NCI-H2171 treated with DMSO at 0.1 percent for 48 hours (cell line): ENCODE data around the gene SH3RF3.

Experiments used
- DNase-seq: peaks from one replicate; lab custom pipeline; 2025; lab: John Stamatoyannopoulos, UW

Gene SH3RF3

GRCh38 chr2:109264595-109265328 lies 135.8 kb downstream of the SH3RF3 start:
- no peak for DNase-seq

DNA sequence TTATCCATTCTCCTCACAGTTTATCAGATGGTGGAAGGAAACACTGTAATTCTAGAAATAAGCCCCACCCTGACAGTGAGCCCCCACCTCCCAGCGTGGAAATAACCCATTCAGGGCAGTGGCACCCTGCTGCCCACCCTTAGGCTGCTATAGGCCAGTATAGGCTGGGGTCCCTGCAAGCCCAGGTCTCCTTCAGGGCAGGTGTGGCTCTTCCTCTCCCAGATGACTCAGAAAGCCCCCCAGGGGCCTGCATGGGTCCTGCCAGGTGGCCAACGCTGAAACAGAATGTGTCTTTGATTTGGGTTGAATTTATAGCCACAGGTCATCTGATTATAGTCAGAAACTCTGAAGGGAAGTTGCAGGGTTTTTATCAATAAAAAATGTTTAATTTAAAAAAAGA lies 136.4 kb downstream of the SH3RF3 start:
- DNase-seq: no peak

GRCh38 chr2:109265953-109266352 lies 136.9 kb downstream of the SH3RF3 start:
- DNase-seq: no peak

GRCh38 chr2:109266496-109266895 lies 137.5 kb downstream of the SH3RF3 start:
- DNase-seq: no peak

GRCh38 chr2:109266998-109267854 lies 138.2 kb downstream of the SH3RF3 start:
- DNase-seq: no peak

DNA sequence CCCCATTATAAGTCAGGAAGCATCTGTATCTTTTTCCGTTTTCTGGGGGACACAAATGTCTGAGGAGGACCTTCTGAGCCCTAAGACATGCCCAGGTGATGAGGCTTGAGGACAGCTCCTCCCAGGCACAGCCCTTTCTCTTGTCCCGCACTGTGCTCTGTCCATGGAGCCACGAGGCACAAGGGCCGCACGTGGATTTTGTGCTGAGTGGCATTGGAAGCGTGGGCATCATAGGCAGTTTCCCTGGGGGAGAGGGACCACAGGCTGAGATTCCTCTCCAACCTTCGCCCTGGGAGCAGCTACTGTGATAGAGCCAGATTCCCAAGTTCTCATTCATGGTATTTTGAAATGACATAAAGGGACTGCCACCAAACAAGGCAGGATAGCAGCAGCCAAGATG lies 139.9 kb downstream of the SH3RF3 start:
- no peak for DNase-seq

DNA sequence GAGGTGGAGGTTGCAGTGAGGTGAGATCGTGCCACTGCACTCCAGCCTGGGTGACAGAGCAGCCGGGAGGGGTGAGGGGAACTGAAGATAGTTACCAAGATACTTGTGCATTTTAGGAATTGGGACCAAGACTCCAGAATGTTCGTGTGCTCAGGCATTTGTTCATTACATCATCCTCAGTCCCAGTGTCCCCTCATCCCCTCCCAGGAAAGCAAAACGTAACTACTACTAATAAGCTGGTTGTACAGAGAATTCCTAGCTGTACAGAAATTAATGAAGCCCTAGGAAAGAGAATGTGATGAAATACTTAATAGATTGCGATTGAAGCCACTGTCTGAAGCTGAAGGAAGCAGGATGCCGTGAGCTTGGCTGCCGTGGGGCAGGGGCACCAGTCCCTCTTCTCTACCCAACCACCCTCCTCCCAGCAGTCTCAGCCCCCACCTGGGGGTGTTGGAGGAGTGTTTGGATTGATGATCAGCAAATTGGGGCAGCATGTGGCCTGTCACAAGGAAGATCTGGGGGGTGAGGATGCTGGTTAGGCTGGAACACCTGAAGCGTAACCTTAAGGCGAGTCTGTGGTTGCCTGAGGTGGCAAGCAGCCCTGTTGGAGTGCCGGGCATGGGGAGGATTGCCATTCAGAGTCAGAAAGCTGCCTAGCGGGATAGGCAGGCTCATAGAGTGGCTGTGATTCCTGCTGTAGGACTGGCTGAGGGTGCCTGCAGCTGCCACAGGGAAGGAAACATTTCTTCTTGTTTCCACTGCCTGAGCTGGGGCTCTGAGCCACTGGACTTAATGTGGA lies 140.9 kb downstream of the SH3RF3 start:
- DNase-seq: no peak

- DNase-seq: no peak
Observed at GRCh38 chr2:109270505-109271312, 141.7 kb downstream of the SH3RF3 start.

GRCh38 chr2:109271920-109272319 lies 142.9 kb downstream of the SH3RF3 start:
- DNase-seq: no peak

DNA sequence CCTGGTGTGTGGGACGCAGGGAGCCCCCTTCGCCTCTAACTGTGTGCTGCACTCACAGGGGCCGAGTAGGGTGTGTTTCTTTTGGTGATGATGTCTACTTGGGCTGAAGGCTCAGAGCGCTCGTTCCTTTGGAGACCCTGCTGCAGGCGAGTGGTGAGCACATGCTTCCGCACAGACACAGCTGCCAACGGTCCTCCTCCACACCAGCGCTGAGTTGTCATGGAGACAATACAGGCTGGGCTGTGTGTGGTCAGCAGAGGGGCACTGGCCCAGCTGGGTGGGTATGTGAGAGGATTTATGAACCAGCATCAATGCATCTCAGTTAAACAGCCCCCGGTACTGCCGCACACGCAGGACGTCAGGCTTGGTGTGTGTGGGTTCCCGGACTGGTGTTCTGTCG lies 143.5 kb downstream of the SH3RF3 start:
- DNase-seq: no peak

DNA sequence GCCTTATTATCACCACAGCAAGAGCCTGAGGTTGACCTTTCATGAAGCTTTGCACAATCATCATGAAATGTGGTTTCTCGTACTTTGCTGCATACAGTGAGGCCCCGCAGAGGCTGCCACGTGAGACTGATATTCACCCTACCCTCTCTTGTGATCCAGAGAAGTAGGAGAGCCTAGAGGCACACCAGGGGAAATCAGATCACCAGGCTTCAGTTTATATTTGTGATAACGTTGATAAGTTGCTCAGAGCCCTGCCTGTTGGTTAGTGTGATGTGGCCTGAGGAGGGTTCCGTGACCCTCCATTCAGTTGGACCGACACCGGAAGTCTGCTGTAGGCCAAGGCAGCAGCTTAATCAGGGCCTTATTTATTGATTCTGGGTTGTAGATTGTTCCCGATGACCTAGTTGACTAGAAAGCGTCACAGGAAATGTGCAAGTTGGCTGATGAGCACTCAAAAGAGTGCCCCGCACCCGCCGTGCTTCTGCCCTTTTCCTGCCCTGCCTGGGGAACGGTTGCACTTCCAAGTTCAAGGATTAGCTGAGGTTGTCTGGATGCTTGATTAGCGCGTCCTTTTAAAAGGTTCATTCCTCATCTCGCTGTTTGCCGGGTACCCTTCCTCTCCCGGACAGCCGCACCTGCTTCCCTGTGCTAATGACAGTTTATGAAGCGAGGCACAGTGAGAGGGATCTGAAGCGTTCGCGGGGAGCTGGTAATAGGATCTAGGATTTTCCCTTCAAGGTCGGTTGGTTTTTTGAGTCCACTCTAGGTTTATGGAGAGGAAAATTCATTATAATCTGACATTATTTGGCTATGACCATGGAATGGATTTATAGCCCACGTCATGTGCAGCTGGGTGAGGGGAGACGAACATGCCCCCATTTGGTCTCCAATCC lies 146.4 kb downstream of the SH3RF3 start:
- DNase-seq: peak; percentile 66

GRCh38 chr2:109277406-109277805 lies 148.4 kb downstream of the SH3RF3 start:
- DNase-seq: no peak

- no peak for DNase-seq
Observed at GRCh38 chr2:109279243-109279860, 150.3 kb downstream of the SH3RF3 start.

DNA sequence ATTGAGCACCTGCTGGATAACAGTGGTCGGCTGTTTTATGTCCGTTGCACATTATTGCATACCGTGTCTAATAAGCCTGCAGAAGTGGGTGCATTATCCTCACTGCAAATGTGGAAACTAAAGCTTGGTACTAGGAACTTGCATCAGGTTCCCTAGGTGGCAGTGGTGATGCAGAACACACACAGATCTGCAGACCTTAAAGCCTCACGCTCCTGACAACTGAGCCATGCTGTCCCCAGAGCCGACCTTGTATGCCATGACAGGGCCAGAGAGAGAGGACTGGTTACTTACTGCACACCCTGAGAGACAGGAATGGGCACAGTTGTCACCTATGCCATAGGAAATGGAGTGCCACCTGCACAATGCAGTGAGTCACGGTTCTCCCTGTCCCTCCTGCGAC lies 151.8 kb downstream of the SH3RF3 start:
- no peak for DNase-seq

GRCh38 chr2:109282360-109282759 lies 153.4 kb downstream of the SH3RF3 start:
- DNase-seq: no peak

DNA sequence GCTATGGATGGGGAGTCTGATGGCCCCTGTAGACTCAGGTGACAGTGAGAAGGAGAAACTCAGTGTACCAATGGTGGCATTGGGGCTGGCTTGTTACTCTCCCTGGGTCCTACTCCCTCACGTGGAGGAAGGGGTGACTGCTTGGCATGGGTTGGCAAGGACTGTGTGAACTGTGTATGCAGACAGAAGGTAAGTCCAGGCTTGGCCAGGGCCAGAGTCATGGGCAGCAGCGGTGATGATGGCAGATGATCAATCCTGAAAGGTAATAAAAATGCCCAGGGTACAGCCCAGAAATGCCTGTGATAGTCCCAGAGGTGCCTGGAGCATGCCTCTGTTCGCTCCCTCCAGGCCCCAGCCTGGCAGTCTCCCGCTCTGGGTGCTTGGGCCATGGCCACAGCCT lies 153.9 kb downstream of the SH3RF3 start:
- DNase-seq: no peak

GRCh38 chr2:109284826-109285225 lies 155.8 kb downstream of the SH3RF3 start:
- DNase-seq: peak; percentile 41

DNA sequence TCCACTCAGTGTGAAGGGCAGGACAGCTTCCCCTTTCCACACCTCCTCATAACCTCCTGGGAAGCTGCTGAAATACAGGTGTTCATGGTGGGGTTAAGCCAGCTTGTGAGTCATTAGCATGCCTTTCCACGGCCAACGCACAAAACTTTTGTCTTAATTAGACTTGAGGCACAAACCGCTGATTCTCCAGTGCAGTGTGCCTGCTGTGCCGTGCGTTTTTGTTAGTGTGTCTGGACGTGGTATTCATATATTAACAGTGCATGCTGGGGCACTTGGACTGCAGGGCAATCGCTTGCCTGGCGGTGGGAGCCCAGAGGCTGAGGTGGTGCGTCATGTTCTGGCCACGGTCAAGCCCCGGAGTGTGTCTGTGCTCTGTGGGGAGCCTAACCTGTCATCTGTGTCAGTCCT lies 156.2 kb downstream of the SH3RF3 start:
- no peak for DNase-seq

GRCh38 chr2:109287413-109287812 lies 158.4 kb downstream of the SH3RF3 start:
- no peak for DNase-seq

GRCh38 chr2:109287838-109288237 lies 158.8 kb downstream of the SH3RF3 start:
- no peak for DNase-seq
